A673 (cell line): ENCODE results near the gene GSTP1. TPM values are rescaled to one million over a fixed set of nuclear protein-coding genes. Genes with fewer than 3 reads are reported as not detected.
"Not testable (repeated sequence)": the region's sequence is repeated elsewhere in the genome, so short reads cannot be mapped to it uniquely, and the experiment has no call there.

ENCODE experiments used
- BruUV-seq: library from RNA; stranded (reverse); fragments of 400-500 nt; replicated peaks from 2 replicates; lab custom pipeline; 2021; lab: Mats Ljungman, UMichigan
- CTCF ChIA-PET: fragments of 300-600 bp; sonication (Branson Sonifier 250); formaldehyde crosslinking; loops from one replicate; lab custom pipeline; 2022; ENCODE audit warnings: antibody characterized with exemption; lab: Charles Lee
- POLR2A ChIA-PET: fragments of 300-600 bp; sonication (Branson Sonifier 250); formaldehyde crosslinking; loops from one replicate; lab custom pipeline; 2022; ENCODE audit warnings: antibody characterized with exemption; ENCODE audit not compliant: low non-redundant PET; lab: Charles Lee
- DNase-seq: peaks from one replicate; pipeline ENCODE4 v3.0.0-alpha.2; 2015; ENCODE audit warnings: low spot score
- H3K27ac ChIP-seq: fragments of 200-600 bp; sonication (generic); 2 replicates; pipeline ENCODE4 v1.5.1; 2016; ENCODE audit warnings: mixed run types, low read depth, mild to moderate bottlenecking, mixed read lengths, antibody characterized with exemption, low read length; ENCODE audit not compliant: poor library complexity, severe bottlenecking
- H3K27me3 ChIP-seq: fragments of 200-600 bp; sonication (generic); replicated peaks from 2 replicates; pipeline ENCODE4 v1.6.1; 2017; ENCODE audit warnings: mixed run types, low read depth, mild to moderate bottlenecking, mixed read lengths, antibody characterized with exemption, low read length; ENCODE audit not compliant: insufficient read depth, poor library complexity
- H3K36me3 ChIP-seq: fragments of 200-600 bp; sonication (generic); 2 replicates; pipeline ENCODE4 v1.6.1; 2016; ENCODE audit warnings: mixed run types, mild to moderate bottlenecking, mixed read lengths, antibody characterized with exemption, low read length; ENCODE audit not compliant: insufficient read depth, poor library complexity, severe bottlenecking
- H3K4me1 ChIP-seq: fragments of 200-600 bp; sonication (generic); 2 replicates; pipeline ENCODE4 v1.6.1; 2017; ENCODE audit warnings: mixed run types, mild to moderate bottlenecking, mixed read lengths, antibody characterized with exemption, low read length; ENCODE audit not compliant: insufficient read depth, poor library complexity, severe bottlenecking
- H3K4me3 ChIP-seq: fragments of 200-600 bp; sonication (generic); 2 replicates; pipeline ENCODE4 v1.5.1; 2016; ENCODE audit warnings: low read depth, mixed run types, mild to moderate bottlenecking, mixed read lengths, low read length; ENCODE audit not compliant: poor library complexity, severe bottlenecking
- H3K9me3 ChIP-seq: fragments of 200-600 bp; sonication (generic); 2 replicates; pipeline ENCODE4 v1.6.1; 2016; ENCODE audit warnings: mixed run types, low read depth, mild to moderate bottlenecking, mixed read lengths, antibody characterized with exemption, low read length; ENCODE audit not compliant: poor library complexity, severe bottlenecking
- CTCF ChIP-seq: fragments of 300-800, 200-600 bp; sonication (generic); conservative IDR thresholded peaks from 2 replicates; pipeline ENCODE4 v1.5.1; 2017; ENCODE audit warnings: low read depth, mild to moderate bottlenecking, antibody characterized with exemption, low read length, moderate library complexity, mixed read lengths
- EZH2 ChIP-seq: fragments of 200-600 bp; sonication (generic); IDR thresholded peaks from 2 replicates; pipeline ENCODE4 v1.6.1; 2017; ENCODE audit warnings: borderline replicate concordance, low read depth, mild to moderate bottlenecking, mixed read lengths, antibody characterized with exemption, low read length; ENCODE audit not compliant: poor library complexity, severe bottlenecking
- intact Hi-C: fragments of 100-400 bp; cut with micrococcal nuclease; formaldehyde crosslinking; loops from one replicate; pipeline ENCODE4 v1.10.0; 2022; ENCODE audit not compliant: unreplicated experiment
- total RNA-seq: library from RNA; stranded (reverse); gene quantifications from 2 replicates; pipeline ENCODE4 v1.2.3, GENCODE V29; 2021

The GSTP1 gene
- total RNA-seq, 1 experiment from 2014 or later = 1,211 TPM

DNA sequence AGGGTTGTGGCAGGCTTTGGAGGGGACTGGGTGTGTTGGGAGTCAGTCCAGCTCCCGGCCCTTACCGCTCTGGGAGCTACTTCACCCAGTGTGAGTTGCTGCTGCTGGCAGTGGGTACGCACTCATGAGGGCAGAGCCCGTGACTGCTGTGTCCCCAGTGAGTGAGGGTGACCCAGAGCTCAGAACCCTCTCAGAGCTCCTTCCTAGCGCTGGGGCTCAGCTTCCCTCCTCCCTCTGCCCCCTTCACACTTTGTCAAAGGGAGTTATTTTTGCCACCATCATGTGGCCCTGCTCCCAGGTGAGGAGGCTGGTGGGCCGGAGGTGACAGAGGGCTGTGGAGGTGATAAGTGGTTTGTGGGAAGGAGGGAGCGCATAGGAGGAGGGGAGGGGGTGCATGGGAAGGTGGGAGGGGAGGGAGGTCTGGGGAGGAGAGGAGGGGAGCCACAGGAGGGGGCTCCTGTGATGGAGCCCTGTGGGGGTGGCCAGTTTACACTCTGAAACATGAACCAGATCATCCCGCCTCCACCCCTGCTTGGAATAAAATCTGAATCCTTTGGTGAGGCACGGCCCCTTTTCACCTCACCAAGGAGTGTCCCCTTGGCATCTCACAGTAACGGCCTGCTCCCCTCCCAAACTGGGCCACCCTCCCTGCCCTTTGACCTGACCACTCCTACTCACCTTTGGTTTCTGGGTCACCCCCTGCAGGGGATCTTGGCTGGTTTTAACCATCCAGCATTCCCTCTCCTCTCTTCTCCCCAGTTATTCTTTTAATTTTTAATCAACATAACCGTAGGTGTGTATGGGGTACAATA lies 33.0 kb downstream of the GSTP1 start:
- BruUV-seq = no TSS peak
- no peaks in the 10 kb centered on the region for H3K27me3 ChIP-seq
- no peak overlapping the region for H3K27ac ChIP-seq
- POLR2A ChIA-PET = interaction anchor here (0.6 kb wide), 1 partner anchor 1604 kb away, joined by 3 read pairs; no protein-coding TSS in a partner anchor
- peaks cover 4% of the 10 kb centered on the region for H3K4me1 ChIP-seq
- TF ChIP-seq EZH2 (no peak), CTCF (no peak)
- CTCF ChIA-PET = no interaction called here
- no peak overlapping the region for H3K4me3 ChIP-seq
- peaks cover under 1% of the 10 kb centered on the region for H3K36me3 ChIP-seq
- DNase-seq = no peak
- H3K9me3 ChIP-seq = no peaks in the 10 kb centered on the region
- intact Hi-C loops = no loop called here

- ChIA-PET CTCF (no interaction called here), POLR2A (no interaction called here)
- intact Hi-C loops = no loop called here
- H3K9me3 ChIP-seq = no peaks in the 10 kb centered on the region
- BruUV-seq = no TSS peak
- H3K36me3 ChIP-seq = no peaks in the 10 kb centered on the region
- H3K27ac ChIP-seq = no peak overlapping the region
- no peak for DNase-seq
- TF ChIP-seq CTCF (no peak), EZH2 (no peak)
- peaks cover 4% of the 10 kb centered on the region for H3K4me1 ChIP-seq
- no peaks in the 10 kb centered on the region for H3K27me3 ChIP-seq
- H3K4me3 ChIP-seq = no peak overlapping the region
Observed at GRCh38 chr11:67617243-67617953, 33.8 kb downstream of the GSTP1 start.

DNA sequence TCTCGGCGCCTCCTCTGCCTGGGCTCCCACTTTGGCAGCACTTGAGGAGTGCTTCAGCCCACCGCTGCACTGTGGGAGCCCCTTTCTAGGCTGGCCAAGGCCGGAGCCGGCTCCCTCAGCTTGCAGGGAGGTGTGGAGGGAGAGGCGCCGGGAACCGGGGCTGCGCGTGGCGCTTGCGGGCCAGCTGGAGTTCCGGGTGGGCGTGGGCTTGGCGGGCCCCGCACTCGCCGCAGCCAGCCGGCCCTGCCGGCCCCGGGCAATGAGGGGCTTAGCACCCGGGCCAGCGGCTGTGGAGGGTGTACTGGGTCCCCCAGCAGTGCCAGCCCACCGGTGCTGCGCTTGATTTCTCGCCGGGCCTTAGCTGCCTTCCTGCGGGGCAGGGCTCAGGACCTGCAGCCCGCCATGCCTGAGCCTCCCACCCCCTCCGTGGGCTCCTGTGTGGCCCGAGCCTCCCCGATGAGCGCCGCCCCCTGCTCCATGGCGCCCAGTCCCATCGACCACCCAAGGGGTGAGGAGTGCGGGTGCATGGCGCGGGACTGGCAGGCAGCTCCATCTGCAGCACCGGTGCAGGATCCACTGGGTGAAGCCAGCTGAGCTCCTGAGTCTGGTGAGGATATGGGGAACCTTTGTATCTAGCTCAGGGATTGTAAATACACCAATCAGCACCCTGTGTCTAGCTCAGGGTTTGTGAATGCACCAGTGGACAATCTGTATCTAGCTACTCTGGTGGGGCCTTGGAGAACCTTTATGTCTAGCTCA lies 35.5 kb downstream of the GSTP1 start:
- POLR2A ChIA-PET, DNase-seq, H3K9me3 ChIP-seq, H3K27ac ChIP-seq, H3K36me3 ChIP-seq, intact Hi-C loops, H3K4me1 ChIP-seq, H3K27me3 ChIP-seq, H3K4me3 ChIP-seq, BruUV-seq: not testable (repeated sequence)
- CTCF ChIA-PET = interaction anchor here (0.6 kb wide), 1 partner anchor 11 kb away, joined by 7 read pairs; the partner anchor contains the start of gene NUDT8

GRCh38 chr11:67619683-67620618 lies 36.3 kb downstream of the GSTP1 start:
- BruUV-seq, DNase-seq, H3K27me3 ChIP-seq, H3K4me1 ChIP-seq, H3K4me3 ChIP-seq, H3K9me3 ChIP-seq, H3K36me3 ChIP-seq, H3K27ac ChIP-seq, intact Hi-C loops: not testable (repeated sequence)
- ChIA-PET CTCF (interaction anchor here (0.6 kb wide), 1 partner anchor 10 kb away, joined by 7 read pairs; the partner anchor contains the start of gene NUDT8), POLR2A (interaction anchor here (0.6 kb wide), 1 partner anchor 56 kb away, joined by 3 read pairs; no protein-coding TSS in a partner anchor)

DNA sequence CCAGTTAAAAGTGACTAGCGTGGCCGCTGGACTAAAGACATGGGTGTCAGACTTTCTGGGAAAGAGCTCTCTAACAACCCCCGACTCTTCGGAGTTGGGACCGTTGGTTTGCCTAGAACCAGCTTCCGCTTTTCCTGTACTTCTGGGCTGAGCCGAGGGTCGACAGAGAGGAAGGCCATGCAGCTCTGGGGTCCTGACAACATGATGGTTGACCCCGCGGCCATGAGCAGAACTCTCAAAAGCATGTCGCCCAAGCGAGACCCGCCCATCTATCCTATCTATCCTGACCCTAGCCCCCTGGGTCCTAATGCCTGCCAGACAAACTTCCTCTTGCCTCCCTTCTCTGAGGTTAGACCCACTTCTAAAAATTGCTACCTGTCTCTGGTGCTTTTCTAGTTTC lies 37.0 kb downstream of the GSTP1 start:
- POLR2A ChIA-PET = interaction anchor here (0.6 kb wide), 1 partner anchor 56 kb away, joined by 3 read pairs; no protein-coding TSS in a partner anchor
- H3K4me3 ChIP-seq, H3K9me3 ChIP-seq, DNase-seq, H3K27me3 ChIP-seq, H3K4me1 ChIP-seq, CTCF ChIA-PET, H3K36me3 ChIP-seq, BruUV-seq, intact Hi-C loops, H3K27ac ChIP-seq: not testable (repeated sequence)
